Hematopoietic multipotent progenitor cell treated with erythropoietin and hydrocortisone succinate and interleukin-3 and kit ligand, for 15 days (in vitro differentiated cells): ENCODE measurements around the gene OR1E2.
"Not testable (repeated sequence)": the region's sequence is repeated elsewhere in the genome, so short reads cannot be mapped to it uniquely, and the experiment has no call there.

Source experiments
- DNase-seq: peaks from one replicate; pipeline ENCODE4 v3.0.0-alpha.2; 2015; ENCODE audit warnings: low spot score

OR1E2 gene

GRCh38 chr17:3397801-3398200 is 35.8 kb downstream of the OR1E2 start:
- DNase-seq = not testable (repeated sequence)

DNA sequence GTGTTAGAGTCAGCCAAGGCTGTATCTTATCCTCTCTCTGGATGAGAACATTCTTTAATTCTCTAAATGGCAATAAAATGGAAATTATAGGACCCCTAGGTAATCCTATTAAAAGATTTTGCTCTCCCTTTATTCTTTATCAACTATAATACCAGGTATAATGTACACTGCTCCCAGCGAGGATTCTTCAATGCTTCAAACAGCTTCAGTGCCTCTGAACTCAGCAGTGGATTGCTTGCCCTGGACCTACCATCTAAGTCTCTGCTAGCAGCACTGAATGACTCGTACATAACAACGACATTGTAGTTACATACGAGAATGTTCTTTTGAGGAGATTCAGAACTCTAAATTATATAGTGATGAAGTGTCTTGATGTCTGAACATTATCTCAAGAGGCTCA is 43.9 kb downstream of the OR1E2 start:
- no peak for DNase-seq

DNA sequence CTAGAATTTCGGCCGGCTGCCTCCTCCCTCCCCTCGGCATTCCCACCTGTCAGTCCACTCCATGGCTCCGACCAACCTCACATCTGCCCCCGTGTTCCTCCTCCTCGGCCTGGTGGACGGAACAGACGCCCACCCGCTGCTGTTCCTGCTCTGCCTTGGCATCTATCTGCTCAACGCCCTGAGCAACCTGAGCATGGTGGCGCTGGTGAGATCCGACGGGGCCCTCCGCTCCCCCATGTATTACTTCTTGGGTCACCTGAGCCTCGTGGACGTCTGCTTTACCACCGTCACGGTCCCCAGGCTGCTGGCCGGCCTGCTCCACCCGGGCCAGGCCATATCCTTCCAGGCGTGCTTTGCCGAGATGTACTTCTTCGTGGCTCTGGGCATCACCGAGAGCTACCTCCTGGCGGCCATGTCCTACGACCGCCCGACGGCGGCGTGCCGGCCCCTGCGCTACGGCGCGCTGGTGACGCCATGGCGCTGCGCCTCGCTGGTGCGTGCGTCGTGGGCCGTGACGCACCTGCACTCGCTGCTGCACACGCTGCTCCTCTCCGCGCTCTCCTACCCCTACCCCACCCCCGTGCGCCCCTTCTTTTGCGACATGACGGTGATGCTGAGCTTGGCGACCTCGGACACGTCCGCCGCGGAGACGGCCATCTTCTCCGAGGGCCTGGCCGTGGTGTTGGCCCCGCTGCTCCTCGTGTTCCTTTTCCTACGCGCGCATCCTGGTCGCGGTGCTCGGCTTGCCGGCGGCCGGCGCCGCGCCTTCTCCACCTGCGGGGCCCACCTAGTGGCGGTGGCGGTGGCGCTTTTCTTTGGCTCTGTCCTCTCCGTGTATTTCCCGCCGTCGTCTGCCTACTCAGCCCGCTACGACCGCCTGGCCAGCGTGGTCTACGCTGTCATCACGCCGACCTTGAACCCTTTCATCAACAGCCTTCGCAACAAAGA is 47.5 kb downstream of the OR1E2 start, which contains the start of gene OR3A2:
OR3A2 (minus strand) TSS at position 440 of the 948 bp plus-strand sequence.
- DNase-seq = no peak
